PFSK-1 (cell line): ENCODE results near the gene RAX.

Experiments
- POLR2AphosphoS5 ChIP-seq: IDR thresholded peaks from 2 replicates; pipeline ENCODE4 v1.6.1; 2012; ENCODE audit warnings: low read depth, mild to moderate bottlenecking, control low read depth, low read length, moderate library complexity
- TAF1 ChIP-seq: IDR thresholded peaks from 2 replicates; pipeline ENCODE4 v1.6.1; 2012; ENCODE audit warnings: low read length, control low read depth, borderline replicate concordance; ENCODE audit not compliant: insufficient read depth
- TF ChIP-seq, protein P1 (sequence below), 2 experiments: IDR thresholded peaks; 2 replicates each; pipeline versions ENCODE4 v1.6.1 to v1.8.0; 2011 to 2012; ENCODE audit warnings: low read depth in 2 of 2, low read length in 2 of 2, control low read depth in 1 of 2, inconsistent platforms in 1 of 2, mild to moderate bottlenecking in 1 of 2, moderate library complexity in 1 of 2; ENCODE audit not compliant: insufficient read depth in 1 of 2

DNA sequence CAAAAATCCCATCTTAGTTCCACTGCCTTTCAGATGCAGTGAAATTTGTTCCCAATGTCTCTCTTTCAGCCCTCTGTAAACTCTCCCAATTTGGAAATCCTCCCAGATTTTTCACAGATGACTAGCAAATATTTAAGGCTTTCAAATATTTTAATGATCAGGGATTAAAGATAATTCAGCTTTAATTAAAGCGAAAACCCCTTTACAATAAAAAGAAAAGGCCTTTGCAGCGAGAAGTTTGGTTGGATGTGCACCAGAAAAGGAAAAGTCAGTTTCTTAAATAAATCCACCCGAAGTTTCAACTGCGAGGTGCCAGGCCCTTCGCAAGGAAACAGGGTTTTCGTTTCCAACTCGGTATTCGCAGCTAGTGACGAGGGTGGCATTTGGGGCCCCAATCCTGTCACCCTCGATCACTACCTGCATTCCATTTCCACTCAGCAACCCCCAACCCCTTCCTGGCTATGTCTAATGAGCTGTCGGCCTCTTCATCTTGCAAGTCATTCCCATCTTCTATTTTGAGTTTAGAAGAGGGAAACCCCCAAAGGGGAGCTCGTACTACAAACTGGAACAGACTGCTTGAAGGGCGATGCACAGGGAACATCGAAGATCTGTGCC lies 1.5 kb downstream of the RAX start:
- TF ChIP-seq POLR2AphosphoS5 (no peak), TAF1 (no peak)
- TF ChIP-seq, protein P1, sequence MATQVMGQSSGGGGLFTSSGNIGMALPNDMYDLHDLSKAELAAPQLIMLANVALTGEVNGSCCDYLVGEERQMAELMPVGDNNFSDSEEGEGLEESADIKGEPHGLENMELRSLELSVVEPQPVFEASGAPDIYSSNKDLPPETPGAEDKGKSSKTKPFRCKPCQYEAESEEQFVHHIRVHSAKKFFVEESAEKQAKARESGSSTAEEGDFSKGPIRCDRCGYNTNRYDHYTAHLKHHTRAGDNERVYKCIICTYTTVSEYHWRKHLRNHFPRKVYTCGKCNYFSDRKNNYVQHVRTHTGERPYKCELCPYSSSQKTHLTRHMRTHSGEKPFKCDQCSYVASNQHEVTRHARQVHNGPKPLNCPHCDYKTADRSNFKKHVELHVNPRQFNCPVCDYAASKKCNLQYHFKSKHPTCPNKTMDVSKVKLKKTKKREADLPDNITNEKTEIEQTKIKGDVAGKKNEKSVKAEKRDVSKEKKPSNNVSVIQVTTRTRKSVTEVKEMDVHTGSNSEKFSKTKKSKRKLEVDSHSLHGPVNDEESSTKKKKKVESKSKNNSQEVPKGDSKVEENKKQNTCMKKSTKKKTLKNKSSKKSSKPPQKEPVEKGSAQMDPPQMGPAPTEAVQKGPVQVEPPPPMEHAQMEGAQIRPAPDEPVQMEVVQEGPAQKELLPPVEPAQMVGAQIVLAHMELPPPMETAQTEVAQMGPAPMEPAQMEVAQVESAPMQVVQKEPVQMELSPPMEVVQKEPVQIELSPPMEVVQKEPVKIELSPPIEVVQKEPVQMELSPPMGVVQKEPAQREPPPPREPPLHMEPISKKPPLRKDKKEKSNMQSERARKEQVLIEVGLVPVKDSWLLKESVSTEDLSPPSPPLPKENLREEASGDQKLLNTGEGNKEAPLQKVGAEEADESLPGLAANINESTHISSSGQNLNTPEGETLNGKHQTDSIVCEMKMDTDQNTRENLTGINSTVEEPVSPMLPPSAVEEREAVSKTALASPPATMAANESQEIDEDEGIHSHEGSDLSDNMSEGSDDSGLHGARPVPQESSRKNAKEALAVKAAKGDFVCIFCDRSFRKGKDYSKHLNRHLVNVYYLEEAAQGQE (IDR thresholded peaks at IDR 0.05; ENCODE audit: insufficient read depth in 1 of 2, low read depth in 2 of 2, low read length in 2 of 2) = no peak
